Astrocyte (in vitro differentiated cells and primary cell): ENCODE data around the gene CDH13. TPM values are rescaled to one million over a fixed set of nuclear protein-coding genes. Genes with fewer than 3 reads are reported as not detected.

Experiments
- DNase-seq: peaks from one replicate; pipeline ENCODE4 v3.0.0-alpha.2; 2010; ENCODE audit warnings: low read depth
- FAIRE-seq: peaks from 2 replicates; lab custom pipeline; 2011; peaks lifted over from hg19 to GRCh38; lab: Jason Lieb, UNC
- H2AFZ ChIP-seq: 2 replicates; pipeline ENCODE4 v1.6.0; 2012; ENCODE audit warnings: low read depth, low read length, inconsistent platforms
- H3K27ac ChIP-seq: 2 replicates; pipeline ENCODE4 v1.5.1; 2011; ENCODE audit warnings: low read depth, low read length, inconsistent platforms
- H3K27me3 ChIP-seq: 2 replicates; pipeline ENCODE4 v1.6.0; 2011; ENCODE audit warnings: low read length, inconsistent platforms; ENCODE audit not compliant: insufficient read depth
- H3K36me3 ChIP-seq: 2 replicates; pipeline ENCODE4 v1.5.1; 2011; ENCODE audit warnings: low read length, inconsistent platforms; ENCODE audit not compliant: insufficient read depth
- H3K4me1 ChIP-seq: 2 replicates; pipeline ENCODE4 v1.5.1; 2011; ENCODE audit warnings: low read length, inconsistent platforms; ENCODE audit not compliant: insufficient read depth
- H3K4me2 ChIP-seq: 2 replicates; pipeline ENCODE4 v1.6.0; 2012; ENCODE audit warnings: low read length, inconsistent platforms
- H3K4me3 ChIP-seq: 2 replicates; pipeline ENCODE4 v1.5.1; 2011; ENCODE audit warnings: low read depth, mild to moderate bottlenecking, low read length, inconsistent platforms; ENCODE audit not compliant: insufficient read depth
- H3K79me2 ChIP-seq: 2 replicates; pipeline ENCODE4 v1.6.0; 2012; ENCODE audit warnings: mild to moderate bottlenecking, low read length, inconsistent platforms; ENCODE audit not compliant: insufficient read depth
- H3K9ac ChIP-seq: 2 replicates; pipeline ENCODE4 v1.6.0; 2012; ENCODE audit warnings: mild to moderate bottlenecking, low read length, inconsistent platforms
- H3K9me3 ChIP-seq: 2 replicates; pipeline ENCODE4 v1.5.1; 2012; ENCODE audit warnings: low read depth, mild to moderate bottlenecking, low read length, inconsistent platforms; ENCODE audit not compliant: insufficient read depth
- H4K20me1 ChIP-seq: 2 replicates; pipeline ENCODE4 v1.6.0; 2012; ENCODE audit warnings: low read length, inconsistent platforms; ENCODE audit not compliant: insufficient read depth
- H3K27ac Mint-ChIP-seq: one replicate; pipeline ENCODE4 v1.8.0; 2021; ENCODE audit warnings: mild to moderate bottlenecking, mixed read lengths; ENCODE audit not compliant: unreplicated experiment
- H3K27me3 Mint-ChIP-seq: one replicate; pipeline ENCODE4 v1.8.0; 2021; ENCODE audit warnings: low read depth, mixed read lengths; ENCODE audit not compliant: unreplicated experiment
- H3K36me3 Mint-ChIP-seq: one replicate; pipeline ENCODE4 v1.8.0; 2021; ENCODE audit warnings: low read depth, mixed read lengths; ENCODE audit not compliant: unreplicated experiment
- H3K4me1 Mint-ChIP-seq: one replicate; pipeline ENCODE4 v1.8.0; 2021; ENCODE audit warnings: low read depth, mixed read lengths; ENCODE audit not compliant: unreplicated experiment
- H3K4me3 Mint-ChIP-seq: one replicate; pipeline ENCODE4 v1.8.0; 2021; ENCODE audit warnings: mild to moderate bottlenecking, moderate library complexity, mixed read lengths; ENCODE audit not compliant: unreplicated experiment
- H3K9me3 Mint-ChIP-seq: one replicate; pipeline ENCODE4 v1.8.0; 2021; ENCODE audit warnings: mild to moderate bottlenecking, mixed read lengths; ENCODE audit not compliant: unreplicated experiment
- CTCF ChIP-seq: IDR thresholded peaks from 2 replicates; pipeline ENCODE4 v1.5.1; 2011; ENCODE audit warnings: low read depth, mild to moderate bottlenecking, inconsistent platforms, low read length, moderate library complexity; ENCODE audit not compliant: insufficient read depth
- EZH2 ChIP-seq: IDR thresholded peaks from 2 replicates; pipeline ENCODE4 v1.6.1; 2012; ENCODE audit warnings: mild to moderate bottlenecking, low read length, inconsistent platforms; ENCODE audit not compliant: insufficient read depth
- total RNA-seq: library from RNA; stranded (reverse); gene quantifications from 2 replicates; pipeline ENCODE4 v1.2.1, GENCODE V29; 2021

CDH13 gene
- total RNA-seq, 1 donor from 2014 or later: 41.7 TPM

DNA sequence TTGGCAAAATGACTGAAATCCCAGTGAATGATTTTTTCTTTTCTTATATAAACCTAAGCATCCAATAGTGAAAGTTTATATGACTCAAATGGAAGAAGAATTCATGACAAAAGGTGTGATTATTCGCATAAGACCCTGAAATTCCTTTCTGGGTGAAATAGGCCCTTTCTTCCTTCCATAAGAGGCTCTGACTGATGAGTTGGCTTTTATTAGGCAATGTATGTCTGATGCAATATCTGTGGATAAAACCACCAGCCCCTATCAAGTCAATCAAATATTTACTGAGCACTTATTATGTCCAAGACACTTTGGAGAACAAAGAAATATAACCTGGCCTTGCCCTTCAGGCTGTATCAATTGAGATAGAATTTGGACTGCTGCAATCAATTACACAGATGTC, 316.6 kb downstream of the CDH13 start:
- TF ChIP-seq CTCF: no peak
- TF ChIP-seq EZH2: no peak
- no peak overlapping the region for H3K27ac Mint-ChIP-seq
- H3K36me3 Mint-ChIP-seq: no peaks in the 10 kb centered on the region
- Histone ChIP-seq H3K4me1 (no peaks in the 10 kb centered on the region), H3K27me3 (no peaks in the 10 kb centered on the region), H2AFZ (no peak overlapping the region), H3K27ac (no peak overlapping the region), H3K36me3 (no peaks in the 10 kb centered on the region), H3K9ac (no peak overlapping the region), H4K20me1 (no peaks in the 10 kb centered on the region), H3K9me3 (no peaks in the 10 kb centered on the region), H3K4me3 (no peak overlapping the region), H3K79me2 (no peaks in the 10 kb centered on the region), H3K4me2 (no peak overlapping the region)
- peaks cover 3% of the 10 kb centered on the region for H3K9me3 Mint-ChIP-seq
- H3K4me1 Mint-ChIP-seq: no peaks in the 10 kb centered on the region
- H3K4me3 Mint-ChIP-seq: no peak overlapping the region
- DNase-seq: peak; percentile 47
- FAIRE-seq: no peak
- H3K27me3 Mint-ChIP-seq: peaks cover 5% of the 10 kb centered on the region

GRCh38 chr16:82945420-82946101, 318.8 kb downstream of the CDH13 start:
- FAIRE-seq (no peak), DNase-seq (no peak)
- Mint-ChIP-seq H3K4me3 (no peak overlapping the region), H3K36me3 (no peaks in the 10 kb centered on the region), H3K9me3 (peaks cover 3% of the 10 kb centered on the region), H3K4me1 (no peaks in the 10 kb centered on the region), H3K27ac (no peak overlapping the region), H3K27me3 (no peaks in the 10 kb centered on the region)
- no peak overlapping the region for H3K4me2 ChIP-seq
- no peaks in the 10 kb centered on the region for H4K20me1 ChIP-seq
- no peaks in the 10 kb centered on the region for H3K4me1 ChIP-seq
- TF ChIP-seq EZH2 (no peak), CTCF (no peak)
- H3K9me3 ChIP-seq: no peaks in the 10 kb centered on the region
- H3K27me3 ChIP-seq: no peaks in the 10 kb centered on the region
- no peak overlapping the region for H3K4me3 ChIP-seq
- no peaks in the 10 kb centered on the region for H3K36me3 ChIP-seq
- H3K79me2 ChIP-seq: no peaks in the 10 kb centered on the region
- H3K9ac ChIP-seq: no peak overlapping the region
- no peak overlapping the region for H3K27ac ChIP-seq
- H2AFZ ChIP-seq: no peak overlapping the region

GRCh38 chr16:82947698-82948097, 320.9 kb downstream of the CDH13 start:
- Histone ChIP-seq H4K20me1 (no peaks in the 10 kb centered on the region), H3K27me3 (no peaks in the 10 kb centered on the region), H3K4me1 (no peaks in the 10 kb centered on the region), H3K27ac (no peak overlapping the region), H3K9ac (no peak overlapping the region), H3K4me2 (no peak overlapping the region), H2AFZ (no peak overlapping the region), H3K36me3 (no peaks in the 10 kb centered on the region), H3K9me3 (no peaks in the 10 kb centered on the region), H3K4me3 (no peak overlapping the region), H3K79me2 (no peaks in the 10 kb centered on the region)
- Mint-ChIP-seq H3K9me3 (no peaks in the 10 kb centered on the region), H3K4me3 (no peak overlapping the region), H3K27me3 (no peaks in the 10 kb centered on the region), H3K36me3 (no peaks in the 10 kb centered on the region), H3K4me1 (no peaks in the 10 kb centered on the region), H3K27ac (no peak overlapping the region)
- no peak for TF ChIP-seq CTCF
- no peak for TF ChIP-seq EZH2
- FAIRE-seq (no peak), DNase-seq (no peak)
